Neural cell (in vitro differentiated cells): ENCODE results near the gene LBR.

Source experiments
- POLR2AphosphoS5 ChIP-seq: IDR thresholded peaks from 2 replicates; pipeline ENCODE4 v1.6.1; 2012
- TF ChIP-seq, protein P1 (sequence below): IDR thresholded peaks from 2 replicates; pipeline ENCODE4 v1.6.1; 2012; ENCODE audit warnings: borderline replicate concordance
- TF ChIP-seq, protein P2 (sequence below): fragments of 450-650 bp; IDR thresholded peaks from 2 replicates; pipeline ENCODE4 v1.5.1; 2014; ENCODE audit warnings: antibody characterized with exemption, mild to moderate bottlenecking, moderate library complexity; ENCODE audit not compliant: poor library complexity, severe bottlenecking

DNA sequence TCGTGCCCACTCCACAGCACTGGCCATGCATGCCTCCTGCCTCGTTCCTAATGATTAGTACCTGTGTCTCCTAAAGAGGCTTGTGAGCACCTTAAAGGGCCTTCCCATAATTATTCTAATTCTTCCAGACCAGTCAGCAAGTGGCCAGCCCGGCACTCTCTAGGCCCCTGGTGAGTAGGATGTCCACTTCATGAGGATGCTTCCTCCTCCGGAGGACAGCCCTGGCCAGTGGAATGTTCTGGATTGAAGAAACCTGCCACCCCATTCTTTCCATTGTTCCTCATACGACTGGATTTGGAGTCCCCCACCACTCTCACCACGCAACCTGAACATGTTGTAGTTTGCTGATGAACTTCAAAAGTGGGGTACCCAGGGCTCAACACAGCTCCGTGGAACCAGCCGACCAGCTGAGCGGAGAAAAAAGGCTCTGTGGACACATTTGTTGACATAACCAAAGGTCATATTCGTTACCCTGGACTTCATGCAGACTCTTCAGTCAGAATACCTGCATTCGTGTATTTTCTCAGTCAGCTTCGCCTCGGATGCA lies 46.7 kb upstream of the LBR start:
- TF ChIP-seq, protein P1, sequence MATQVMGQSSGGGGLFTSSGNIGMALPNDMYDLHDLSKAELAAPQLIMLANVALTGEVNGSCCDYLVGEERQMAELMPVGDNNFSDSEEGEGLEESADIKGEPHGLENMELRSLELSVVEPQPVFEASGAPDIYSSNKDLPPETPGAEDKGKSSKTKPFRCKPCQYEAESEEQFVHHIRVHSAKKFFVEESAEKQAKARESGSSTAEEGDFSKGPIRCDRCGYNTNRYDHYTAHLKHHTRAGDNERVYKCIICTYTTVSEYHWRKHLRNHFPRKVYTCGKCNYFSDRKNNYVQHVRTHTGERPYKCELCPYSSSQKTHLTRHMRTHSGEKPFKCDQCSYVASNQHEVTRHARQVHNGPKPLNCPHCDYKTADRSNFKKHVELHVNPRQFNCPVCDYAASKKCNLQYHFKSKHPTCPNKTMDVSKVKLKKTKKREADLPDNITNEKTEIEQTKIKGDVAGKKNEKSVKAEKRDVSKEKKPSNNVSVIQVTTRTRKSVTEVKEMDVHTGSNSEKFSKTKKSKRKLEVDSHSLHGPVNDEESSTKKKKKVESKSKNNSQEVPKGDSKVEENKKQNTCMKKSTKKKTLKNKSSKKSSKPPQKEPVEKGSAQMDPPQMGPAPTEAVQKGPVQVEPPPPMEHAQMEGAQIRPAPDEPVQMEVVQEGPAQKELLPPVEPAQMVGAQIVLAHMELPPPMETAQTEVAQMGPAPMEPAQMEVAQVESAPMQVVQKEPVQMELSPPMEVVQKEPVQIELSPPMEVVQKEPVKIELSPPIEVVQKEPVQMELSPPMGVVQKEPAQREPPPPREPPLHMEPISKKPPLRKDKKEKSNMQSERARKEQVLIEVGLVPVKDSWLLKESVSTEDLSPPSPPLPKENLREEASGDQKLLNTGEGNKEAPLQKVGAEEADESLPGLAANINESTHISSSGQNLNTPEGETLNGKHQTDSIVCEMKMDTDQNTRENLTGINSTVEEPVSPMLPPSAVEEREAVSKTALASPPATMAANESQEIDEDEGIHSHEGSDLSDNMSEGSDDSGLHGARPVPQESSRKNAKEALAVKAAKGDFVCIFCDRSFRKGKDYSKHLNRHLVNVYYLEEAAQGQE, result no peak
- TF ChIP-seq, protein P2, sequence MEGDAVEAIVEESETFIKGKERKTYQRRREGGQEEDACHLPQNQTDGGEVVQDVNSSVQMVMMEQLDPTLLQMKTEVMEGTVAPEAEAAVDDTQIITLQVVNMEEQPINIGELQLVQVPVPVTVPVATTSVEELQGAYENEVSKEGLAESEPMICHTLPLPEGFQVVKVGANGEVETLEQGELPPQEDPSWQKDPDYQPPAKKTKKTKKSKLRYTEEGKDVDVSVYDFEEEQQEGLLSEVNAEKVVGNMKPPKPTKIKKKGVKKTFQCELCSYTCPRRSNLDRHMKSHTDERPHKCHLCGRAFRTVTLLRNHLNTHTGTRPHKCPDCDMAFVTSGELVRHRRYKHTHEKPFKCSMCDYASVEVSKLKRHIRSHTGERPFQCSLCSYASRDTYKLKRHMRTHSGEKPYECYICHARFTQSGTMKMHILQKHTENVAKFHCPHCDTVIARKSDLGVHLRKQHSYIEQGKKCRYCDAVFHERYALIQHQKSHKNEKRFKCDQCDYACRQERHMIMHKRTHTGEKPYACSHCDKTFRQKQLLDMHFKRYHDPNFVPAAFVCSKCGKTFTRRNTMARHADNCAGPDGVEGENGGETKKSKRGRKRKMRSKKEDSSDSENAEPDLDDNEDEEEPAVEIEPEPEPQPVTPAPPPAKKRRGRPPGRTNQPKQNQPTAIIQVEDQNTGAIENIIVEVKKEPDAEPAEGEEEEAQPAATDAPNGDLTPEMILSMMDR, result no peak
- TF ChIP-seq POLR2AphosphoS5, result no peak
